Stimulated activated CD4-positive, alpha-beta T cell treated with anti-CD3 and anti-CD28 coated beads, Interleukin-4, amount 100 ng/mL, for 24 hours (primary cell): ENCODE measurements around the gene KIAA1755.

Experiments
- DNase-seq: peaks from one replicate; pipeline ENCODE4 v3.0.0-alpha.2; 2020

KIAA1755 gene

DNA sequence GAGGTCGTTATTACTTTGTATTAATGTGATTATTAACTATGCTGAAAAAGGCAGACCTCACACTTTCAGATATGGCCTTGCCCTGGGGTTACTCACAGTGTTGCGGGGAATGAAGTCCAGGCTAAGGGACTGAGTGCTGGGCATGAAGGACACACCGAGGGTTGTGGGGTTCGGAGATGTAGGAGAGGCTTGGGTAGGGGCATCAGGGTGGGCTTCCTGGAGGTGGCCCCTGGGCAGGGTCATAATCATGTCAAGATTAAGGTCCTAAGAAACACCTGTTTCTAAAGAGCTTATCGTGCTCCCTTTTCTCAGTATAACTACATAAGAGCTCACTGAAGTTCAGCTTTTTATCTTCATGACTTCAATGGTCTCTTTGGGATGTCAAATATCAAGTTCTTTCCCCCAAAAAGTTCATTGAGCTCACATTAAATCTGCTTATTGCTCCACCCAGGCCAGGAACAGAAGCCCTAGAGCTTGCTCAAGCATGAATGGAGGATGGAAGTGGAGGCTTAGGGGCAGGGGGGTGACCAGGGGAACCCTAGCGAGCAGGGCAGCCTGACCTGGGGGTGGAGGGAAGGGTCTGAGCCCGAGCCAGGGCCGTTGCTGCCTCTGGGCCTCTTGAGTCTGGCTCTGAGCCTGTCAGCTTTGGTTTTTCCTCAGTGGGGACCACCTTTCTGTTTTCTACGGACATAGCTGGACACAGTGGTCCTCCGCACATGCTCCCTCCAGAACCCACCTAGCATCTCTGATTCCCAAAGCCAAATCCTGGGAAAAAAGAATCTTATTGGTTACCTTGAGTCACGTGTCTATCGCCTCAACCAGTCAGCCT, 58.2 kb downstream of the KIAA1755 start:
- no peak for DNase-seq

DNA sequence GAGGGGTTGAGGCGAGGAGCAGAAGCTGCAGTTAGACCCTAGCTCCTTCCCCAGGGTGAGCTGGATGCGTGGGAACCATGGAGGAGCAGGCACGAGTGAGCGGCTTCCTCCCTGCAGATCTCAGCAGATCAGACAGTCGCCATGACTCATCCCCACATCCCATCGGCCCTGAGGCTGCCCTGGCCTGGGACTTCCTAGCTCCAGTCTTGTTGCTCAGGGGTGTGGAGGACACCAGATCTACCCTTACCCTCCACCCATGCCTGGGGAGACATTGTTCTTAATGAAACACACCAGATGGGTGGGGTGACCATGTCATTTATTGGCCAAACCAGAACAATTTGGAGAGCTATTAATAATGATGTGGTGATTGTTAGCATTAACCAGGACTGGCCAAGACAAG, 59.2 kb downstream of the KIAA1755 start:
- DNase-seq, result no peak

GRCh38 chr20:38200646-38201045, 59.9 kb downstream of the KIAA1755 start:
- no peak for DNase-seq

- DNase-seq, result no peak
These were observed 60.8 kb downstream of the KIAA1755 start for GRCh38 chr20:38199501-38200390.

- DNase-seq, result no peak
These were observed 62.2 kb downstream of the KIAA1755 start for GRCh38 chr20:38198238-38198861.

DNA sequence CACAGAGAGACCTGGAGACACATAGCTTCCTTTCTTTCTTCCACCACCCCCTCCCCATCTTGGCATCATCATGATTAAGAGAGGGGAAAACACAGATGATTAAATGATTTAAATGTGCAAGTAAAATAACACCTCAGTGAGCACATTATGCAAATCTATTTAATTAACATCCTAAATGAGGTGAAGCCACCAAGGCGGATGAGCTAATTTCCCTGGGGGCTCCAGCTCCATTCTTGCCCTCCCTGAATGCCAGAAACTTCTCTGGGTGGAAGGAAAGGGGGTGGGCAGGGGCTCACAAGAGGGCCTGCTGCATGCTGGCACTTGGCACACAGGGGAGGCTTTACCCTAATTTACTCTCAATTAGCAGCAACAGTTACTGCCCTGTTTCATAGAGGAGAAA, 62.9 kb downstream of the KIAA1755 start:
- no peak for DNase-seq

GRCh38 chr20:38197217-38197616, 63.3 kb downstream of the KIAA1755 start:
- DNase-seq, result no peak

- no peak for DNase-seq
These were observed 63.9 kb downstream of the KIAA1755 start for GRCh38 chr20:38196592-38196991.

- no peak for DNase-seq
These were observed 64.5 kb downstream of the KIAA1755 start for GRCh38 chr20:38196076-38196475.

- DNase-seq, result no peak
These were observed 65.0 kb downstream of the KIAA1755 start for GRCh38 chr20:38195521-38195920.

DNA sequence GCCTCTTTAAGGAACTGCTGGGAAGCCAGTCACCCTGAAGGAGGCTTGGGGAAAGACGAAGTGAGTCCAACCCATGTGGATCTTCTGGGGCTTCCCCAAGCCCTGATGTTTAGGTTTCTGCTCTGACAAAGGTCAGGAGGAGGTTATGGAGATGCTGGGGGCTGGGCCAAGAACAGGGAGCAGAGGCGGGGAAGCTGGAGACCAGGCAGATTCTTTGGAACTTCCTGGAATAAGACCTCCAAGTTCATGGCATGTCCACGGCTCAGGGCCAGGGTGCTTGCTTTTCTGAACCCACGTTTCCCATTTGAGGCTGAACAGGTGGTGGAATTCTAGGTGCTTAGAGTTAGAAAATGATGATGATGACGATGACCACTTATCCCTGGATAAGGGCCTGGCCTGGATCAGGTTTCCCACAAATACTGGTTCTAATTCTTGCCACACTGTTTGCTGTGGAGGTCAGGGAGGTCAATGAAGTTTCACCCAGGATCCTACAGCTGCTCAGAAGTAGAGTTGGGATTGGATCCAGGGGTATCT, 65.5 kb downstream of the KIAA1755 start:
- no peak for DNase-seq

GRCh38 chr20:38193586-38194105, 66.9 kb downstream of the KIAA1755 start:
- no peak for DNase-seq

DNA sequence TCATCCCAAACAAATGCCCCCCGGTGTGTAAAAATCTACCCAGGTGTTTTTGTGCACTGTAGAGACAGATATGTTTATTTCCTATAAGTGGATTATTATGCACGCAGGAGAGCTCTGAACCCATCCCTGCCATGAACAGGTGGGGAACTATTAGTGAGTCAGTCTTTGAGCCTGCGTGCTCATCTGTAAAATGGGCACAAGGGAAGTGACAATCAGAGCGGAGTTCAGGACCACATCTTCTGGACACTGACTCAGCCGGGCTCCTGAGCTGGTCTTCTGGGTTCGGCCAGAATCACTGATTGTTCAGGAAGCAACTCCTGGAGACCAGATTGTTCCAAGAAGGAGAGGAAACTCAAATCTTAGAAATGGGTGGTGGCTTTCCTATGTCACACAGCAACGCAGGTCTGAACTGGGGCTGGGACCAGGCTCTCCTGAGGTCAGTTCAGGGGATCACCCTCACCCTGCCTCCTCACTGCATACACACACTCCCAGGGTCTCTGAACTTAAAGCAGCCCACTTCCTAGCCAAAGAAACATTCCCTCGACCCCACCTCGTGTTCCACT, 68.1 kb downstream of the KIAA1755 start:
- DNase-seq, result no peak

- DNase-seq, result no peak
These were observed 68.9 kb downstream of the KIAA1755 start for GRCh38 chr20:38191654-38192053.

GRCh38 chr20:38190936-38191371, 69.6 kb downstream of the KIAA1755 start:
- DNase-seq, result no peak

DNA sequence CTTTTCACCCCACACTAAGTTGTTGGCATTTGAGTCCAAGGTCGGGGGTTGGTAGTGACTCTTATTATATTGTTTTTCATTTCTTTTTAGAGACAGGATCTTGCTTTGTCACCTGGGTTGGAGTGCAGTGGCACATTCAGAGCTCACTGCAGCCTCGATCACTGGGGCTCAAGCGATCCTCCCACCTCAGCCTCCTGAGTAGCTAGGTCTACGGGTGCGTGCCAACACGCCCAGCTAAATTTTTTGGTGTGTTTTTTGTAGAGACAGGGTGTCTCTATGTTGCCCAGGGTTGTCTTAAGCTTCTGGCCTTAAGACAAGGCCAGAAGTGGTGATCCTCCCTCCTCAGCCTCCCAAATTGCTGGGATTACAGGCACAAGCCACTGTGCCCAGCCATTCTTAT, 70.4 kb downstream of the KIAA1755 start:
- no peak for DNase-seq

GRCh38 chr20:38187517-38187916, 73.0 kb downstream of the KIAA1755 start:
- no peak for DNase-seq

DNA sequence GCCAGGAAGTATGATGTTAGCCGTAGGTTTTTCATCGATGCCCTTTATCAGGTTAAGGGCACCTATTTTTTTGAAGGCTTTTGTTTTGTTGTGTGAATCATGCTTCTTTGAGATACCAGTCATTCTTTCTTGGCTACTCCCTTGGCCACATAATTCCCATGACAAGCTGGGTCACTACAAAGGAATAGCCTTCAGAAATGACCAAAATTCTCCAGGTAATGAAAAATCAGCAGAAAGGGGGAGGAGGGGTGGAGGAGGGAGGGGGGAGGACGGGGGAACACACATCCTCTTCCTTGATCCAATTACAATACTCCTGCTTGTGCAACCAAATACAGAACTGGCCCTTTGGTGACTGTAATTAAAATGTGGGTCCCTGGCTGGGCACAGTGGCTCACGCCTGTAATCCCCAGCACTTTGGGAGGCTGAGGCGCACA, 73.7 kb downstream of the KIAA1755 start:
- no peak for DNase-seq

DNA sequence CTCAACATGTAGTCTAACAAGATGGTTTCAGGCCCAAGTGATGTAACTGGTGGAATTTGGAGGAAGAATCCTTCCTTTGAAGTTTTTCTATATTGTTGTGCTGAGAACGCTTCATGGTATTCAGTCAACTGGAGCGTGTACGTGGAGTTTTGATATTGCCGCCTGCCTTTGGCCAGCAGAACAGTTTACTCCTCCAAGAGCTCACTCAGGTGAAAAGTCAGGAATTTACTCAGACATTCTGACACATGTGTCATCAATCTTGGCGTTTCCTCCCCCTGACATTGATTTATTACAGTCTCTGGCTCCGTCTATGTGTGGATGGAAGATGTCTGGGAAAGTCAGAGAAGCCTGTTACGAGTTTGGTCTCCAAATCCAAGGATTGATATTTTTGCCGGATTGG, 76.4 kb downstream of the KIAA1755 start:
- DNase-seq, result no peak

DNA sequence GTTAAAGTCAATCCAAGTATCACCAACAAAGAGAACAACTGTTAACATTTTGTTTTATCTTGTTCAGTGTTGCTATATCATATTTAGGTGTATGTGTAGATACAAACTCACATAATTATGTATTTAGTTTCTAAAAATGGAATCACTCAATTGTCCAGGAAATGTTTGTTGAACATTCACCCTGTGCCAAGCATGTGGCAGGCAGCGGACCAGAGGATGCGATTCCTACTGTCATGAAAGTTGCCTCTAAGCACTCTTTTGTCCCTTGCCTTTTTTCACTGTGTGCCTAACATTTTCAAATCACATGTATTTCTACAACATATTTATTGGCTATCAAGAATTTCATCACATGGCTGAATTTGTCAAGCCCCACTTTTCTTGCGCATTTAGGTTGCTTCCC, 78.6 kb downstream of the KIAA1755 start:
- DNase-seq, result no peak

DNA sequence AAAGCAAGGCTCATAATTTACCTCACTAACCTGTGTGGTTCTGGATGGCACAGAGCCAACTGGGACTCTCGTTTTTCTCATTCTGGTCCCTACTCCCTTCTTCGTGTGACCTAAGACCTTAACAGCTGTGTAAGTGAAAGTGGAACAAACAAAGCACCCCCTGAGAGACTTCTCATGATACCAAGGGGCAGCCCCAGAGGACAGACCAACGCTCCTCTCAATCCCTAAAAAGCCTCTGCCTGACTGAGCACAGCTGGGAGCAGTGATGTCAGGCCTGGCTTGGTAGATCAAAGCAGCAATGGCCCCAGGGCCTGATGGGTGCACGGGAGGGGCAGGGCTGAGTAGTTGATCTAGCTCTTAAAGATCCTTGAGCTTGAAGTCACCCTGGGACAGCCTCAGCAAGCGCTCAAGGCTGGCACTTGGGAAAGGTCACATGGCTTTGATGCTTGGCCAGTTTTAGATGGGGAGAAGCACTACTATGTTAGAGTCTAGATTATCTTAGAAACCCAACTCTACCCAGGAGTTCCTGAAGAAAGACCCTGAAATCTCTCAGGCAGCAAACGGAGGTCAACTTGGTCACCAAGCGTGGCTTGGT, 79.2 kb downstream of the KIAA1755 start:
- DNase-seq, result no peak

GRCh38 chr20:38180781-38181180, 79.8 kb downstream of the KIAA1755 start:
- DNase-seq, result no peak
